ENCODE data around the gene BICD2. TPM values are rescaled to one million over a fixed set of nuclear protein-coding genes. Genes with fewer than 3 reads are reported as not detected.

The BICD2 gene
- polyA plus RNA-seq, 3 donors: 13.8 to 29.4 (median 25.6) TPM

DNA sequence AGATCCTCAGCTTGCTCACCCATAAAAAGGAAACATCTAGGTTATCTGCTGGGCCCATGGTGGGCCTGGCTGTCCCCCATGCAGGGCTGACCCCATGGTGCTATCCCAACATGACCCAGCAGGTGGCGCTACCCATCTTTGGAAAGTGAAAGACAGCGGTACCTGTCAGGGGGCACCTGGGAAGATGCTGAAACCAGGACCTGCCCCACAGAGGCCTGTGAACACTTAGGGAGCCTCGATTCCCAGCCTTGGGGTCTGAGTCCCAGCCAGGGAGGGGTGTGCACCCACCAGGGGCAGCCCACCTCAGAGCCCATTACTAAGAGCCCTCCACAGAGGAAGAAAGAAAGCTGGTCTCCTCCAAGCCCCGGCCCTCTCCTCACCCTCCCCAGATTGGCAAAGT is 48.1 kb downstream of the BICD2 start:
- peak overlapping the region in 1 of 7 donors; percentile 13 for H3K27ac Mint-ChIP-seq
- Histone ChIP-seq H3K36me3 (replicated peaks in 1 of 2; ENCODE audit: control insufficient read depth in 1 of 2, insufficient read depth in 2 of 2, low read length in 2 of 2) (peaks cover 87 to 100% of the 10 kb centered on the region in 2 donors), H3K79me2 (ENCODE audit: insufficient read depth, low read length) (peaks cover 6% of the 10 kb centered on the region), H3K4me2 (replicated peaks; ENCODE audit: extremely low read depth, low read length, poor library complexity, severe bottlenecking) (no peak overlapping the region), H3K4me3 (replicated peaks in 1 of 3; ENCODE audit: low read depth in 2 of 3, low read length in 3 of 3) (no peak overlapping the region), H3K9me3 (replicated peaks in 1 of 2; ENCODE audit: control insufficient read depth in 1 of 2, insufficient read depth in 1 of 2, low read length in 2 of 2) (no peaks in the 10 kb centered on the region), H4K20me1 (ENCODE audit: insufficient read depth, low read length) (peaks cover 93% of the 10 kb centered on the region), H3K27me3 (ENCODE audit: control insufficient read depth in 2 of 2, insufficient read depth in 2 of 2, low read length in 2 of 2) (no peaks in the 10 kb centered on the region), H3K27ac (ENCODE audit: low read depth in 1 of 2, low read length in 2 of 2) (peak overlapping the region in 1 of 2 donors; percentile 45), H2AFZ (ENCODE audit: insufficient read depth, low read depth, low read length, poor library complexity, severe bottlenecking) (no peak overlapping the region), H3K9ac (ENCODE audit: insufficient read depth, low read length, poor library complexity, severe bottlenecking) (no peak overlapping the region), H3K4me1 (ENCODE audit: control insufficient read depth in 1 of 2, insufficient read depth in 2 of 2, low read length in 2 of 2) (peaks cover 9 to 11% of the 10 kb centered on the region in 2 donors)
- peaks cover 0 to 3% (median 0%) of the 10 kb centered on the region in 3 donors for H3K27me3 Mint-ChIP-seq (ENCODE audit: low read depth in 3 of 3)
- TF ChIP-seq CTCF (IDR thresholded peaks at IDR 0.05): peak; percentile 99
- no peaks in the 10 kb centered on the region for H3K9me3 Mint-ChIP-seq
- H3K4me3 Mint-ChIP-seq: no peak overlapping the region
- H3K4me1 Mint-ChIP-seq: peaks cover 18% of the 10 kb centered on the region
- 12% methylated on average over 2 of the region's 4 CpGs for WGBS (ENCODE audit: insufficient coverage)
- peaks cover 76 to 94% of the 10 kb centered on the region in 2 donors for H3K36me3 Mint-ChIP-seq
- intact Hi-C loops (cut with micrococcal nuclease): loop anchor here (1.0 to 2.0 kb wide), 2 partner anchors 73 to 74 kb away; no protein-coding TSS in a partner anchor
- DNase-seq: peak; percentile 26 to 49 (median 49)

GRCh38 chr9:92715488-92716231 is 49.0 kb downstream of the BICD2 start:
- H3K4me3 Mint-ChIP-seq: no peak overlapping the region
- peaks cover 7 to 8% of the 10 kb centered on the region in 2 donors for H3K4me1 ChIP-seq (ENCODE audit: control insufficient read depth in 1 of 2, insufficient read depth in 2 of 2, low read length in 2 of 2)
- intact Hi-C loops (cut with micrococcal nuclease): loop anchor here (1.0 to 2.0 kb wide), 2 partner anchors 74 to 75 kb away; no protein-coding TSS in a partner anchor
- H4K20me1 ChIP-seq (ENCODE audit: insufficient read depth, low read length): peaks cover 94% of the 10 kb centered on the region
- H3K27me3 Mint-ChIP-seq (ENCODE audit: low read depth in 3 of 3): peaks cover 0 to 3% (median 0%) of the 10 kb centered on the region in 3 donors
- DNase-seq: no peak
- H3K36me3 Mint-ChIP-seq: peaks cover 78 to 95% of the 10 kb centered on the region in 2 donors
- peaks cover 87 to 100% of the 10 kb centered on the region in 2 donors for H3K36me3 ChIP-seq (replicated peaks in 1 of 2; ENCODE audit: control insufficient read depth in 1 of 2, insufficient read depth in 2 of 2, low read length in 2 of 2)
- no peaks in the 10 kb centered on the region for H3K9me3 Mint-ChIP-seq
- H2AFZ ChIP-seq (ENCODE audit: insufficient read depth, low read depth, low read length, poor library complexity, severe bottlenecking): no peak overlapping the region
- no peak overlapping the region for H3K9ac ChIP-seq (ENCODE audit: insufficient read depth, low read length, poor library complexity, severe bottlenecking)
- H3K4me1 Mint-ChIP-seq: peaks cover 14% of the 10 kb centered on the region
- H3K27me3 ChIP-seq (ENCODE audit: control insufficient read depth in 2 of 2, insufficient read depth in 2 of 2, low read length in 2 of 2): no peaks in the 10 kb centered on the region
- H3K79me2 ChIP-seq (ENCODE audit: insufficient read depth, low read length): peaks cover 6% of the 10 kb centered on the region
- H3K9me3 ChIP-seq (replicated peaks in 1 of 2; ENCODE audit: control insufficient read depth in 1 of 2, insufficient read depth in 1 of 2, low read length in 2 of 2): no peaks in the 10 kb centered on the region
- H3K4me3 ChIP-seq (replicated peaks in 1 of 3; ENCODE audit: low read depth in 2 of 3, low read length in 3 of 3): no peak overlapping the region
- 98% methylated on average over 12 of the region's 17 CpGs for WGBS (ENCODE audit: insufficient coverage)
- no peak for TF ChIP-seq CTCF (IDR thresholded peaks at IDR 0.05)
- no peak overlapping the region for H3K4me2 ChIP-seq (replicated peaks; ENCODE audit: extremely low read depth, low read length, poor library complexity, severe bottlenecking)
- peak overlapping the region in 2 of 7 donors; percentile 24 to 25 for H3K27ac Mint-ChIP-seq
- no peak overlapping the region for H3K27ac ChIP-seq (ENCODE audit: low read depth in 1 of 2, low read length in 2 of 2)
